ENCODE measurements around the gene FAM174C. TPM values are rescaled to one million over a fixed set of nuclear protein-coding genes. Genes with fewer than 3 reads are reported as not detected.

FAM174C gene
- polyA plus RNA-seq, 1 of the 3 experiments (the other 2 are of a cell fraction): 78.0 TPM

DNA sequence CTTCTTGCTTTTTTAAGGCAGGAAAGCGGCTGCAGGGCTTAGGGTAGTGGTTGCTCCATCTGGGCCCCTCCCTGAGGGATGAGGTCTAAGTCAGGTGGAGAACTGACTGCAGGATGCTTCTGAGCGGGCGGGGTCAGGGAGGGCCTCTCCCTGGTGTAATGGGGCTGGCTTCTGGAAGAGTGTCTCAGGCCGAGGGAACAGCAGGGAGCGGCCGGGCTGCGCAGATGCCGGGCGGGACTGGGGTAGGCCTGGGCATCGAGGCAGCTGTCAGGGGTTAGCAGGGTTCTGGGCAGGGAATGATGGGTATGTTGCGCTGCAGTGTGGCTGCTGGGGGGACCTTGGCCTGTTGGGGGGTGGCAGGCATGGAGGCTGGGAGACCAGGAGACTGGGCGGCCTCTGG lies 2.7 kb downstream of the FAM174C start:
- Histone ChIP-seq H3K4me1 (ENCODE audit: control insufficient read depth in 1 of 2, insufficient read depth in 2 of 2, low read depth in 1 of 2, low read length in 1 of 2) (peaks cover 11 to 26% of the 10 kb centered on the region in 2 experiments; a peak in 1 of 4 replicates), H2AFZ (ENCODE audit: low read depth) (no peak overlapping the region), H3K4me3 (ENCODE audit: low read depth in 2 of 2, low read length in 1 of 2) (no peak overlapping the region), H3K36me3 (replicated peaks in 1 of 2; ENCODE audit: control insufficient read depth in 1 of 2, insufficient read depth in 2 of 2, low read length in 1 of 2) (peaks cover 25 to 37% of the 10 kb centered on the region in 2 experiments), H3K9ac (no peak overlapping the region), H3K27me3 (ENCODE audit: insufficient read depth) (no peaks in the 10 kb centered on the region), H3K79me2 (ENCODE audit: insufficient read depth) (peaks cover 34% of the 10 kb centered on the region), H3K4me2 (no peak overlapping the region), H3K27ac (ENCODE audit: low read depth in 2 of 2, low read length in 1 of 2) (no peak overlapping the region), H3K9me3 (no peaks in the 10 kb centered on the region), H3F3A (replicated peaks; ENCODE audit: insufficient read depth) (peaks cover 36% of the 10 kb centered on the region), H3K9me2 (no peaks in the 10 kb centered on the region), H4K20me1 (ENCODE audit: insufficient read depth) (peaks cover 24% of the 10 kb centered on the region)
- 89% methylated on average over 9 of the region's 12 CpGs for WGBS (ENCODE audit: low lambda C conversion rate)
- CTCF ChIA-PET: interaction anchor here (0.8 to 3.5 kb wide), 9 partner anchors 10 to 167 kb away, joined by 3 to 26 read pairs (median 12); partner anchors contain the start of genes CIRBP and NDUFS7
- POLR2A ChIA-PET: interaction anchor here (0.8 to 1.5 kb wide), 2 partner anchors 34 to 193 kb away, joined by 3 to 5 read pairs; no protein-coding TSS in a partner anchor
- TF ChIP-seq YY1 (IDR thresholded peaks at IDR 0.05; ENCODE audit: low read depth): no peak
- no peak for TF ChIP-seq TAF1 (IDR thresholded peaks at IDR 0.05; ENCODE audit: borderline replicate concordance, low read depth, low read length)
- DNase-seq: no peak

DNA sequence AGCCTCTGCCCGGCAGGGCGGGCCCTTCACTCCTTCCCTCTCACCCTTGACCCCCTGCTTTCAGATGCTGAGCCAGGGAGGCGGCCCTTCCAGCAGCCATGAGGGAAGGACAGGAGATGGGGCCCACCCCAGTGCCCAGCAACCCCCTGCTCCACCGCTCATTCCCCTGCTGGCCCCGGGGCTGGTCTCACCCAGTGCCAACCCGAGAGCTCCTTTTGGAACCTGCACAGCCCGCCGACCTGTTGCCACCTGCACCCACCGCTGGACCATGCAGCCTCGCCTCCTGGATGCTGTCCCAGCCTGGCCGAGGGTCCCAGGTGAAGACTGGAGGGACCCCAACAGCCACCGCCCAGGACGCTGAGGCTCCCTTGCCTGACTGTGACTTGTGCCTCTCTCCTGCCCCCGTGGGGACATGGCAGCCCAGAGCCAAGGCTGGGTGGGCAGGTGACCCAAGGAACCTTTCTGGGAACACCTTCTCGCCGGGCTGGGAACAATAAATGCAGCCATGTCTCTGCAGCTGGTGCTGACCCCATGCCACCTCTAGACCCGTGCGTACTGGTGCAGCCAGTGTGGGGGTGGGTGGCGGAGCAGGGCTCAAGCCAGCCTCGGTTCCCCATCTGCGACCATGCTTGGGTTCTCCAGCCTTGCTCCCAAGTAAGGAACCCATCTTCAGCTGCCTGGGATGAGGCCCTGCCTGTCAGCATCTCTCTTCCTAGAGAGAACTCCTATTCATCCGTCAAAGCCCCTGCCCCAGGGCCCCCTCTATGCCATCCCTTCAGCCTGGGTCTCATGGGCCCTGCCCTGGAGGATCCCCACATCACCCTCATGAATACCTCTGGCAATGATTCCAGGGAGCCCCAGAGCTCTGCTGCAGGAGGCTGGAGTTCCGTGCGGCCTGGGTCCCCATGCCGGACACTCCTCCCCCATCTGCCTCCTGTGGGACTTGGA lies 3.7 kb downstream of the FAM174C start:
- Histone ChIP-seq H3K36me3 (replicated peaks in 1 of 2; ENCODE audit: control insufficient read depth in 1 of 2, insufficient read depth in 2 of 2, low read length in 1 of 2) (peaks cover 16 to 28% of the 10 kb centered on the region in 2 experiments), H3K4me3 (ENCODE audit: low read depth in 2 of 2, low read length in 1 of 2) (no peak overlapping the region), H3K79me2 (ENCODE audit: insufficient read depth) (peaks cover 25% of the 10 kb centered on the region), H3K9ac (no peak overlapping the region), H3K27me3 (ENCODE audit: insufficient read depth) (no peaks in the 10 kb centered on the region), H3K9me2 (no peaks in the 10 kb centered on the region), H3K4me1 (ENCODE audit: control insufficient read depth in 1 of 2, insufficient read depth in 2 of 2, low read depth in 1 of 2, low read length in 1 of 2) (peaks cover 5 to 20% of the 10 kb centered on the region in 2 experiments; a peak in 1 of 4 replicates), H3K27ac (ENCODE audit: low read depth in 2 of 2, low read length in 1 of 2) (no peak overlapping the region), H3K4me2 (no peak overlapping the region), H4K20me1 (ENCODE audit: insufficient read depth) (peaks cover 15% of the 10 kb centered on the region), H3F3A (replicated peaks; ENCODE audit: insufficient read depth) (peaks cover 26% of the 10 kb centered on the region), H3K9me3 (no peaks in the 10 kb centered on the region), H2AFZ (ENCODE audit: low read depth) (no peak overlapping the region)
- TF ChIP-seq CHD2 (IDR thresholded peaks at IDR 0.05; ENCODE audit: low read length, partially characterized antibody): no peak
- TF ChIP-seq FOSL2 (IDR thresholded peaks at IDR 0.05; ENCODE audit: borderline replicate concordance, low read depth): no peak
- WGBS (ENCODE audit: low lambda C conversion rate): 72% methylated on average over 7 of the region's 25 CpGs
- POLR2A ChIA-PET: interaction anchor here (1.2 to 1.5 kb wide), 3 partner anchors 9 to 35 kb away, joined by 3 to 7 read pairs (median 5); no protein-coding TSS in a partner anchor
- CTCF ChIA-PET: interaction anchor here (0.6 to 3.5 kb wide), 36 partner anchors 9 to 248 kb away, joined by 3 to 26 read pairs (median 4); partner anchors contain the start of genes ATP5F1D, CIRBP and NDUFS7
- DNase-seq: no peak

DNA sequence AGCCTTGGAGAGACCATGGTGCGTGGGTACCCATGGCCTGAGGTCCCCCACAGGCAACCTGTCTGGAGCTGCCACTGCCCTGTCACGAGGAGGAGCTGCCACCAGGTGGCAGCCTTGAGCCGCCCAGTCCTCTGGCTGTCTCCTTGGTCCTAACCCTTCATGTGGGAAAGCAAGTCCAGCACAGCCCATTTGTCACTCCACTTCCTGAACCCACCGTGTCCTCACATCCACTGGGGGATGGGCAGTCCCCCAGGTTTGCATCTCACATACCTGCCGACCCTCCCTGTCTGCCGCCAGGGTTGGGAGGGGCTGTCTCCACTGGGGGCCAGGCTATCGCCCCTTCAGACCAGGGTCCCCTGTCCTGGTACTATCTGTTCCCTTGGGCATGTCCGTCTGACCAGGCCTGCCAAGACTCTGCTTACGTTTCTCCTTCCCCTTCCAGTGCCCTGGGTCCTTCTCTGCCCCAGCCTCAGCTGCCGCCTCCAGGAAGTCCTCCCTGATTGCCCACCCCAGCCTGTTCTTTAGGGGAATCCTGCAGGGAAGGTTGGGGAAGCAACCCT lies 4.5 kb downstream of the FAM174C start:
- H3K9me2 ChIP-seq: no peaks in the 10 kb centered on the region
- H4K20me1 ChIP-seq (ENCODE audit: insufficient read depth): peaks cover 6% of the 10 kb centered on the region
- 34% methylated on average over 9 of the region's 10 CpGs for WGBS (ENCODE audit: low lambda C conversion rate)
- H3K4me1 ChIP-seq (ENCODE audit: control insufficient read depth in 1 of 2, insufficient read depth in 2 of 2, low read depth in 1 of 2, low read length in 1 of 2): peaks cover 4 to 11% of the 10 kb centered on the region in 2 experiments; a peak in 1 of 4 replicates
- H2AFZ ChIP-seq (ENCODE audit: low read depth): no peak overlapping the region
- H3K27me3 ChIP-seq (ENCODE audit: insufficient read depth): no peaks in the 10 kb centered on the region
- no peak overlapping the region; a peak in 1 of 4 replicates for H3K27ac ChIP-seq (ENCODE audit: low read depth in 2 of 2, low read length in 1 of 2)
- no peaks in the 10 kb centered on the region for H3K9me3 ChIP-seq
- peaks cover 7 to 19% of the 10 kb centered on the region in 2 experiments for H3K36me3 ChIP-seq (replicated peaks in 1 of 2; ENCODE audit: control insufficient read depth in 1 of 2, insufficient read depth in 2 of 2, low read length in 1 of 2)
- peak; percentile 91 for DNase-seq
- POLR2A ChIA-PET: interaction anchor here (0.7 to 1.2 kb wide), 3 partner anchors 10 to 103 kb away, joined by 3 to 7 read pairs (median 4); no protein-coding TSS in a partner anchor
- no peak overlapping the region for H3K4me2 ChIP-seq
- CTCF ChIA-PET: interaction anchor here (0.6 to 3.5 kb wide), 37 partner anchors 8 to 249 kb away, joined by 3 to 26 read pairs (median 4); partner anchors contain the start of genes ATP5F1D, CIRBP, NDUFS7 and REEP6
- H3K9ac ChIP-seq: no peak overlapping the region
- peaks cover 24% of the 10 kb centered on the region for H3F3A ChIP-seq (replicated peaks; ENCODE audit: insufficient read depth)
- H3K4me3 ChIP-seq (ENCODE audit: low read depth in 2 of 2, low read length in 1 of 2): no peak overlapping the region
- H3K79me2 ChIP-seq (ENCODE audit: insufficient read depth): peaks cover 18% of the 10 kb centered on the region
- peak; percentile 55; the same call in 1 of the 2 replicates for TF ChIP-seq MXI1 (IDR thresholded peaks at IDR 0.05; ENCODE audit: low read depth, low read length)
- no peak for TF ChIP-seq ELF1 (IDR thresholded peaks at IDR 0.05)
- TF ChIP-seq NFIC (IDR thresholded peaks at IDR 0.05; ENCODE audit: borderline replicate concordance): no peak
- no peak for TF ChIP-seq CHD2 (IDR thresholded peaks at IDR 0.05; ENCODE audit: low read length, partially characterized antibody)
- no peak for TF ChIP-seq TCF12 (IDR thresholded peaks at IDR 0.05)
- TF ChIP-seq FOXJ3 (CRISPR knock-in tag; IDR thresholded peaks at IDR 0.05): no peak
- TF ChIP-seq TAF1 (IDR thresholded peaks at IDR 0.05; ENCODE audit: borderline replicate concordance, low read depth, low read length): no peak
- TF ChIP-seq, protein P1, sequence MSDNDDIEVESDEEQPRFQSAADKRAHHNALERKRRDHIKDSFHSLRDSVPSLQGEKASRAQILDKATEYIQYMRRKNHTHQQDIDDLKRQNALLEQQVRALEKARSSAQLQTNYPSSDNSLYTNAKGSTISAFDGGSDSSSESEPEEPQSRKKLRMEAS (IDR thresholded peaks at IDR 0.05; ENCODE audit: low read depth): no peak
- TF ChIP-seq RAD21 (IDR thresholded peaks at IDR 0.05; ENCODE audit: low read length): peak; percentile 95
- no peak for TF ChIP-seq SIN3A (IDR thresholded peaks at IDR 0.05; ENCODE audit: borderline replicate concordance, low read depth, low read length)
- peak; percentile 39; the same call in 1 of the 2 replicates for TF ChIP-seq POLR2AphosphoS5 (IDR thresholded peaks at IDR 0.05; ENCODE audit: low read depth, low read length)
- TF ChIP-seq, protein P2, sequence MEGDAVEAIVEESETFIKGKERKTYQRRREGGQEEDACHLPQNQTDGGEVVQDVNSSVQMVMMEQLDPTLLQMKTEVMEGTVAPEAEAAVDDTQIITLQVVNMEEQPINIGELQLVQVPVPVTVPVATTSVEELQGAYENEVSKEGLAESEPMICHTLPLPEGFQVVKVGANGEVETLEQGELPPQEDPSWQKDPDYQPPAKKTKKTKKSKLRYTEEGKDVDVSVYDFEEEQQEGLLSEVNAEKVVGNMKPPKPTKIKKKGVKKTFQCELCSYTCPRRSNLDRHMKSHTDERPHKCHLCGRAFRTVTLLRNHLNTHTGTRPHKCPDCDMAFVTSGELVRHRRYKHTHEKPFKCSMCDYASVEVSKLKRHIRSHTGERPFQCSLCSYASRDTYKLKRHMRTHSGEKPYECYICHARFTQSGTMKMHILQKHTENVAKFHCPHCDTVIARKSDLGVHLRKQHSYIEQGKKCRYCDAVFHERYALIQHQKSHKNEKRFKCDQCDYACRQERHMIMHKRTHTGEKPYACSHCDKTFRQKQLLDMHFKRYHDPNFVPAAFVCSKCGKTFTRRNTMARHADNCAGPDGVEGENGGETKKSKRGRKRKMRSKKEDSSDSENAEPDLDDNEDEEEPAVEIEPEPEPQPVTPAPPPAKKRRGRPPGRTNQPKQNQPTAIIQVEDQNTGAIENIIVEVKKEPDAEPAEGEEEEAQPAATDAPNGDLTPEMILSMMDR (IDR thresholded peaks at IDR 0.05): peak; percentile 91
- TF ChIP-seq JUND (IDR thresholded peaks at IDR 0.05): no peak
- TF ChIP-seq EP300 (IDR thresholded peaks at IDR 0.05; ENCODE audit: borderline replicate concordance in 1 of 2, low read depth in 1 of 2, low read length in 1 of 2): no peak
- no peak for TF ChIP-seq EZH2phosphoT487 (IDR thresholded peaks at IDR 0.05; ENCODE audit: borderline replicate concordance, low read depth)

Measured in SK-N-SH (cell line).